Gastroesophageal sphincter (tissue), 4 donors: ENCODE data around the gene ACP4. TPM values are rescaled to one million over a fixed set of nuclear protein-coding genes. Genes with fewer than 3 reads are reported as not detected.

ENCODE experiments used
- ATAC-seq: fragments of 150-250 bp; one replicate; pipeline ENCODE4 v1.9.1; 2016; ENCODE audit warnings: mild to moderate bottlenecking, moderate library complexity
- H3K27ac ChIP-seq, 4 donors: fragments of 200-600 bp; sonication (generic) in 3 of 4; 1 replicate in 3 of 4; 2 replicates in 1 of 4; pipeline ENCODE4 v1.5.1; 2016 to 2019
- H3K27me3 ChIP-seq: fragments of 200-600 bp; sonication (generic); one replicate; pipeline ENCODE4 v1.5.1; 2019
- H3K36me3 ChIP-seq, 2 donors: fragments of 200-600 bp; sonication (generic); one replicate each; pipeline ENCODE4 v1.5.1; 2019; ENCODE audit warnings: control low read depth in 1 of 2
- H3K4me1 ChIP-seq, 3 donors: fragments of 200-600 bp; sonication (generic); 1 replicate in 2 of 3; 2 replicates in 1 of 3; pipeline ENCODE4 v1.5.1; 2016 to 2019; ENCODE audit warnings: control low read depth in 2 of 3
- H3K4me3 ChIP-seq, 2 donors: fragments of 200-600 bp; sonication (generic); one replicate each; pipeline ENCODE4 v1.5.1; 2019; ENCODE audit warnings: mild to moderate bottlenecking in 1 of 2, moderate library complexity in 1 of 2
- H3K9me3 ChIP-seq, 3 donors: fragments of 200-600 bp; sonication (generic); one replicate each; pipeline ENCODE4 v1.5.1; 2017 to 2019; ENCODE audit warnings: control low read depth in 2 of 3
- CTCF ChIP-seq, 4 experiments: fragments of 200-600 bp in 2 of 4; fragments of 450-650 bp in 2 of 4; sonication (generic) in 1 of 4; IDR thresholded peaks; one replicate each; pipeline ENCODE4 v1.5.1; 2017 to 2019; ENCODE audit warnings: antibody characterized with exemption in 4 of 4, mild to moderate bottlenecking in 2 of 4, moderate library complexity in 2 of 4
- EP300 ChIP-seq: sonication (generic); formaldehyde crosslinking; IDR thresholded peaks from one replicate; pipeline ENCODE4 v1.6.1; 2017; ENCODE audit warnings: antibody characterized with exemption, mild to moderate bottlenecking
- POLR2A ChIP-seq, 2 donors: fragments of 450-650 bp; IDR thresholded peaks; one replicate each; pipeline ENCODE4 v1.6.1; 2017; ENCODE audit warnings: antibody characterized with exemption in 2 of 2, mild to moderate bottlenecking in 2 of 2, moderate library complexity in 1 of 2
- POLR2AphosphoS5 ChIP-seq: sonication (generic); formaldehyde crosslinking; IDR thresholded peaks from one replicate; pipeline ENCODE4 v1.6.1; 2017; ENCODE audit warnings: antibody characterized with exemption
- WGBS, 2 donors: methylation state at CpG; one replicate each; pipeline ENCODE4 v1.1.5; 2018; ENCODE audit warnings: low coverage in 1 of 2; 5-methylcytosine and 5-hydroxymethylcytosine counted together
- total RNA-seq, 4 donors: library from RNA; depleted of rRNA; stranded (reverse); fragments of >200 nt; gene quantifications; one replicate each; pipeline ENCODE4 v1.1.0, GENCODE V29; 2016

Gene ACP4
- total RNA-seq, 4 donors from 2014 or later: not detected

- Histone ChIP-seq H3K27me3 (peaks cover 49% of the 10 kb centered on the region), H3K27ac (no peak overlapping the region), H3K36me3 (peaks cover 0 to 14% of the 10 kb centered on the region in 2 donors), H3K4me3 (no peak overlapping the region), H3K9me3 (no peaks in the 10 kb centered on the region), H3K4me1 (no peaks in the 10 kb centered on the region)
- no peak for TF ChIP-seq POLR2A (IDR thresholded peaks at IDR 0.05)
- TF ChIP-seq POLR2AphosphoS5: no peak
- TF ChIP-seq EP300: no peak
- TF ChIP-seq CTCF (IDR thresholded peaks at IDR 0.05): no peak
- ATAC-seq: no peak
- WGBS, 2 donors: no CpG with 5 or more reads among the region's 47 CpGs
Observed at GRCh38 chr19:50791594-50792271, 1.5 kb downstream of the ACP4 start.

GRCh38 chr19:50792272-50793250 lies 2.3 kb downstream of the ACP4 start:
- TF ChIP-seq EP300 (no peak), POLR2A (IDR thresholded peaks at IDR 0.05) (no peak), CTCF (IDR thresholded peaks at IDR 0.05) (no peak), POLR2AphosphoS5 (no peak)
- Histone ChIP-seq H3K36me3 (peaks cover 0 to 22% of the 10 kb centered on the region in 2 donors), H3K4me3 (no peak overlapping the region), H3K27ac (no peak overlapping the region), H3K27me3 (peaks cover 49% of the 10 kb centered on the region), H3K9me3 (no peaks in the 10 kb centered on the region), H3K4me1 (no peaks in the 10 kb centered on the region)
- 74 to 87% methylated on average over 3 to 5 of the region's 13 CpGs for WGBS, 2 donors
- ATAC-seq: no peak

GRCh38 chr19:50793558-50794065 lies 3.4 kb downstream of the ACP4 start:
- WGBS, 2 donors: 60 to 65% methylated on average over 1 to 7 of the region's 11 CpGs
- TF ChIP-seq POLR2AphosphoS5: no peak
- no peak for TF ChIP-seq EP300
- no peak for TF ChIP-seq POLR2A (IDR thresholded peaks at IDR 0.05)
- no peak for TF ChIP-seq CTCF (IDR thresholded peaks at IDR 0.05)
- peaks cover 49% of the 10 kb centered on the region for H3K27me3 ChIP-seq
- no peak for ATAC-seq
- H3K36me3 ChIP-seq: peaks cover 0 to 33% of the 10 kb centered on the region in 2 donors
- H3K9me3 ChIP-seq: no peaks in the 10 kb centered on the region
- no peak overlapping the region for H3K4me3 ChIP-seq
- H3K27ac ChIP-seq: no peak overlapping the region
- no peaks in the 10 kb centered on the region for H3K4me1 ChIP-seq

GRCh38 chr19:50794074-50794875 lies 4.1 kb downstream of the ACP4 start:
- WGBS, 2 donors: 25 to 37% methylated on average over 6 to 8 of the region's 16 CpGs
- Histone ChIP-seq H3K36me3 (peaks cover 0 to 39% of the 10 kb centered on the region in 2 donors), H3K27ac (no peak overlapping the region), H3K27me3 (peaks cover 43% of the 10 kb centered on the region), H3K4me1 (no peaks in the 10 kb centered on the region), H3K4me3 (no peak overlapping the region), H3K9me3 (no peaks in the 10 kb centered on the region)
- ATAC-seq: no peak
- TF ChIP-seq CTCF (IDR thresholded peaks at IDR 0.05) (no peak), POLR2A (IDR thresholded peaks at IDR 0.05) (no peak)
